Measurements from ENCODE around the gene DNAJC3.

- TF ChIP-seq, protein P1, sequence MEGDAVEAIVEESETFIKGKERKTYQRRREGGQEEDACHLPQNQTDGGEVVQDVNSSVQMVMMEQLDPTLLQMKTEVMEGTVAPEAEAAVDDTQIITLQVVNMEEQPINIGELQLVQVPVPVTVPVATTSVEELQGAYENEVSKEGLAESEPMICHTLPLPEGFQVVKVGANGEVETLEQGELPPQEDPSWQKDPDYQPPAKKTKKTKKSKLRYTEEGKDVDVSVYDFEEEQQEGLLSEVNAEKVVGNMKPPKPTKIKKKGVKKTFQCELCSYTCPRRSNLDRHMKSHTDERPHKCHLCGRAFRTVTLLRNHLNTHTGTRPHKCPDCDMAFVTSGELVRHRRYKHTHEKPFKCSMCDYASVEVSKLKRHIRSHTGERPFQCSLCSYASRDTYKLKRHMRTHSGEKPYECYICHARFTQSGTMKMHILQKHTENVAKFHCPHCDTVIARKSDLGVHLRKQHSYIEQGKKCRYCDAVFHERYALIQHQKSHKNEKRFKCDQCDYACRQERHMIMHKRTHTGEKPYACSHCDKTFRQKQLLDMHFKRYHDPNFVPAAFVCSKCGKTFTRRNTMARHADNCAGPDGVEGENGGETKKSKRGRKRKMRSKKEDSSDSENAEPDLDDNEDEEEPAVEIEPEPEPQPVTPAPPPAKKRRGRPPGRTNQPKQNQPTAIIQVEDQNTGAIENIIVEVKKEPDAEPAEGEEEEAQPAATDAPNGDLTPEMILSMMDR (IDR thresholded peaks at IDR 0.05 in 2 of 3, conservative IDR thresholded peaks at IDR 0.05 in 1 of 3; ENCODE audit: insufficient read depth in 2 of 3, low read depth in 1 of 3, low read length in 3 of 3), result no peak
- TF ChIP-seq CBX3 (IDR thresholded peaks at IDR 0.05; ENCODE audit: borderline replicate concordance in 1 of 2, low read length in 2 of 2), result no peak
- no peak for TF ChIP-seq KLF16 (IDR thresholded peaks at IDR 0.05)
- no peak for TF ChIP-seq HNRNPH1 (optimal IDR thresholded peaks at IDR 0.05; ENCODE audit: low read depth, low read length)
- TF ChIP-seq ARNT (IDR thresholded peaks at IDR 0.05), result no peak
- TF ChIP-seq RCOR1 (IDR thresholded peaks at IDR 0.05; ENCODE audit: borderline replicate concordance in 1 of 2, low read depth in 2 of 2, low read length in 2 of 2), result no peak
- no peak for TF ChIP-seq MYC (IDR thresholded peaks at IDR 0.05; ENCODE audit: low read depth, low read length)
- TF ChIP-seq MYC (CRISPR knock-in tag; IDR thresholded peaks at IDR 0.05; ENCODE audit: borderline replicate concordance, low read depth), result no peak
- TF ChIP-seq MED1 (CRISPR knock-in tag; IDR thresholded peaks at IDR 0.05; ENCODE audit: borderline replicate concordance), result no peak
- TF ChIP-seq HDGF (IDR thresholded peaks at IDR 0.05), result no peak
Measured at GRCh38 chr13:95707442-95708390, 30.8 kb downstream of the DNAJC3 start.

Measured in K562 (cell line).